ENCODE data around the gene GAREM1.

- TF ChIP-seq CTCF (IDR thresholded peaks at IDR 0.05; ENCODE audit: poor library complexity) (no peak), EZH2 (IDR thresholded peaks at IDR 0.05; ENCODE audit: borderline replicate concordance) (no peak), EZH2phosphoT487 (IDR thresholded peaks at IDR 0.05; ENCODE audit: low read depth, severe bottlenecking, unreplicated experiment) (no peak)
These were observed 97.2 kb downstream of the GAREM1 start for GRCh38 chr18:32373505-32373904.
